Naive B cell (primary cell): ENCODE measurements around the gene MRPS18A. TPM values are rescaled to one million over a fixed set of nuclear protein-coding genes. Genes with fewer than 3 reads are reported as not detected.

Experiments used
- ATAC-seq, 2 donors: fragments of 150-1000 bp; cut with Tn5 transposase; 2 replicates each; pipeline ENCODE4 v1.10.0; 2021; ENCODE audit warnings: low read depth in 2 of 2, mild to moderate bottlenecking in 2 of 2, moderate library complexity in 2 of 2
- DNase-seq: peaks from one replicate; pipeline ENCODE4 v3.0.0; 2022
- H3K27ac Mint-ChIP-seq, 6 donors: one replicate each; pipeline ENCODE4 v1.8.0; 2020 to 2022; ENCODE audit warnings: mild to moderate bottlenecking in 6 of 6, mixed read lengths in 6 of 6, moderate library complexity in 5 of 6, inconsistent platforms in 2 of 6
- H3K27me3 Mint-ChIP-seq, 3 donors: one replicate each; pipeline ENCODE4 v1.8.0; 2021 to 2022; ENCODE audit warnings: mixed read lengths in 3 of 3, mild to moderate bottlenecking in 1 of 3
- H3K36me3 Mint-ChIP-seq, 2 donors: one replicate each; pipeline ENCODE4 v1.8.0; 2020 to 2022; ENCODE audit warnings: mixed read lengths in 2 of 2, inconsistent platforms in 1 of 2, mild to moderate bottlenecking in 1 of 2
- H3K4me1 Mint-ChIP-seq, 3 donors: one replicate each; pipeline ENCODE4 v1.8.0; 2020 to 2022; ENCODE audit warnings: mixed read lengths in 3 of 3, inconsistent platforms in 1 of 3, mild to moderate bottlenecking in 1 of 3, moderate library complexity in 1 of 3
- H3K4me3 Mint-ChIP-seq, 8 donors: one replicate each; pipeline ENCODE4 v1.8.0; 2020 to 2022; ENCODE audit warnings: mild to moderate bottlenecking in 8 of 8, mixed read lengths in 8 of 8, moderate library complexity in 8 of 8, inconsistent platforms in 2 of 8
- H3K9me3 Mint-ChIP-seq, 7 donors: one replicate each; pipeline ENCODE4 v1.8.0; 2020 to 2022; ENCODE audit warnings: mixed read lengths in 7 of 7, mild to moderate bottlenecking in 5 of 7, inconsistent platforms in 2 of 7, moderate library complexity in 1 of 7
- polyA plus RNA-seq, 6 donors: library from polyadenylated mRNA; unstranded; fragments of 300-500 nt; fragmentation: Illumina TruSeq; gene quantifications; one replicate each; pipeline ENCODE4 v1.2.3, GENCODE V29; 2021; ENCODE audit warnings: low read depth in 6 of 6

Gene MRPS18A
- polyA plus RNA-seq, 6 donors from 2014 or later = 61.1 to 91.0 (median 80.1) TPM

- H3K4me3 Mint-ChIP-seq = peak overlapping the region; percentile 96 to 100 (median 98)
- no peaks in the 10 kb centered on the region for H3K9me3 Mint-ChIP-seq
- ATAC-seq (peak; percentile 71), DNase-seq (peak; percentile 91)
- peaks cover 5 to 13% of the 10 kb centered on the region in 2 donors for H3K36me3 Mint-ChIP-seq
- H3K27ac Mint-ChIP-seq = peak overlapping the region; percentile 95 to 98 (median 97)
- H3K4me1 Mint-ChIP-seq = peaks cover 42 to 55% (median 49%) of the 10 kb centered on the region in 3 donors
- no peaks in the 10 kb centered on the region for H3K27me3 Mint-ChIP-seq
Observed at GRCh38 chr6:43629505-43630300, 57.9 kb downstream of the MRPS18A start.

GRCh38 chr6:43629104-43629504, 58.5 kb downstream of the MRPS18A start, which contains the start of gene GTPBP2:
TSS of gene GTPBP2 (minus strand) at chr6:43629264. CDS start at chr6:43629162, 102 bp downstream.
- Mint-ChIP-seq H3K4me1 (peaks cover 41 to 54% (median 52%) of the 10 kb centered on the region in 3 donors), H3K27me3 (no peaks in the 10 kb centered on the region), H3K36me3 (peaks cover 5 to 13% of the 10 kb centered on the region in 2 donors), H3K9me3 (no peaks in the 10 kb centered on the region), H3K4me3 (peak within 1 kb of the TSS; percentile 96 to 100 (median 98)), H3K27ac (peak within 1 kb of the TSS; percentile 95 to 99 (median 98))
- DNase-seq (peak; percentile 96), ATAC-seq (peak; percentile 80 to 81)

GRCh38 chr6:43628393-43629103, 59.0 kb downstream of the MRPS18A start:
- Mint-ChIP-seq H3K36me3 (peaks cover 5 to 13% of the 10 kb centered on the region in 2 donors), H3K4me1 (peaks cover 35 to 49% (median 49%) of the 10 kb centered on the region in 3 donors), H3K9me3 (no peaks in the 10 kb centered on the region), H3K4me3 (peak overlapping the region; percentile 96 to 100 (median 98)), H3K27ac (peak overlapping the region; percentile 95 to 99 (median 96)), H3K27me3 (no peaks in the 10 kb centered on the region)
- peak; percentile 7 to 15 for ATAC-seq
- peak; percentile 49 for DNase-seq

- H3K27me3 Mint-ChIP-seq = no peaks in the 10 kb centered on the region
- no peaks in the 10 kb centered on the region for H3K9me3 Mint-ChIP-seq
- DNase-seq (no peak), ATAC-seq (no peak)
- H3K36me3 Mint-ChIP-seq = peaks cover 5 to 16% of the 10 kb centered on the region in 2 donors
- H3K4me1 Mint-ChIP-seq = peaks cover 37 to 50% (median 49%) of the 10 kb centered on the region in 3 donors
- peak overlapping the region in 7 of 8 donors; percentile 26 to 98 (median 71) for H3K4me3 Mint-ChIP-seq
- peak overlapping the region in 4 of 6 donors; percentile 40 to 95 (median 84) for H3K27ac Mint-ChIP-seq
Observed at GRCh38 chr6:43627008-43627825, 60.4 kb downstream of the MRPS18A start.

GRCh38 chr6:43625393-43625992, 62.1 kb downstream of the MRPS18A start:
- no peak for DNase-seq
- no peak for ATAC-seq
- Mint-ChIP-seq H3K9me3 (no peaks in the 10 kb centered on the region), H3K27me3 (no peaks in the 10 kb centered on the region), H3K36me3 (peaks cover 5 to 21% of the 10 kb centered on the region in 2 donors), H3K4me3 (peak overlapping the region in 2 of 8 donors; percentile 59 to 97), H3K27ac (peak overlapping the region in 2 of 6 donors; percentile 42 to 49), H3K4me1 (peaks cover 44 to 48% (median 47%) of the 10 kb centered on the region in 3 donors)

- DNase-seq = no peak
- Mint-ChIP-seq H3K9me3 (no peaks in the 10 kb centered on the region), H3K4me1 (peaks cover 40 to 44% (median 41%) of the 10 kb centered on the region in 3 donors), H3K27me3 (no peaks in the 10 kb centered on the region), H3K36me3 (peaks cover 5 to 21% of the 10 kb centered on the region in 2 donors), H3K27ac (peak overlapping the region in 2 of 6 donors; percentile 61 to 81), H3K4me3 (no peak overlapping the region)
- ATAC-seq = no peak
Observed at GRCh38 chr6:43624786-43625288, 62.8 kb downstream of the MRPS18A start.

- Mint-ChIP-seq H3K4me1 (peaks cover 39 to 40% (median 40%) of the 10 kb centered on the region in 3 donors), H3K9me3 (no peaks in the 10 kb centered on the region), H3K4me3 (peak overlapping the region in 2 of 8 donors; percentile 12 to 65), H3K27me3 (no peaks in the 10 kb centered on the region), H3K36me3 (peaks cover 5 to 21% of the 10 kb centered on the region in 2 donors), H3K27ac (peak overlapping the region in 2 of 6 donors; percentile 62 to 81)
- DNase-seq = no peak
- ATAC-seq = no peak
Observed at GRCh38 chr6:43623880-43624785, 63.5 kb downstream of the MRPS18A start.

- H3K27me3 Mint-ChIP-seq = no peaks in the 10 kb centered on the region
- ATAC-seq (no peak), DNase-seq (no peak)
- H3K4me3 Mint-ChIP-seq = peak overlapping the region in 1 of 8 donors; percentile 36
- peaks cover 27 to 31% (median 28%) of the 10 kb centered on the region in 3 donors for H3K4me1 Mint-ChIP-seq
- H3K27ac Mint-ChIP-seq = peak overlapping the region in 3 of 6 donors; percentile 36 to 62 (median 44)
- H3K36me3 Mint-ChIP-seq = peaks cover 5 to 21% of the 10 kb centered on the region in 2 donors
- H3K9me3 Mint-ChIP-seq = no peaks in the 10 kb centered on the region
Observed at GRCh38 chr6:43622541-43622940, 65.0 kb downstream of the MRPS18A start.

GRCh38 chr6:43621836-43622180, 65.8 kb downstream of the MRPS18A start:
- Mint-ChIP-seq H3K9me3 (no peaks in the 10 kb centered on the region), H3K36me3 (peaks cover 5 to 21% of the 10 kb centered on the region in 2 donors), H3K27me3 (no peaks in the 10 kb centered on the region), H3K27ac (peak overlapping the region in 3 of 6 donors; percentile 48 to 62 (median 55)), H3K4me1 (peaks cover 20 to 24% (median 21%) of the 10 kb centered on the region in 3 donors), H3K4me3 (peak overlapping the region in 1 of 8 donors; percentile 33)
- ATAC-seq = no peak
- no peak for DNase-seq
